ENCODE data around the gene SLC38A9.

GRCh38 chr5:55608595-55609349 is 103.4 kb downstream of the SLC38A9 start:
- TF ChIP-seq, protein P1, sequence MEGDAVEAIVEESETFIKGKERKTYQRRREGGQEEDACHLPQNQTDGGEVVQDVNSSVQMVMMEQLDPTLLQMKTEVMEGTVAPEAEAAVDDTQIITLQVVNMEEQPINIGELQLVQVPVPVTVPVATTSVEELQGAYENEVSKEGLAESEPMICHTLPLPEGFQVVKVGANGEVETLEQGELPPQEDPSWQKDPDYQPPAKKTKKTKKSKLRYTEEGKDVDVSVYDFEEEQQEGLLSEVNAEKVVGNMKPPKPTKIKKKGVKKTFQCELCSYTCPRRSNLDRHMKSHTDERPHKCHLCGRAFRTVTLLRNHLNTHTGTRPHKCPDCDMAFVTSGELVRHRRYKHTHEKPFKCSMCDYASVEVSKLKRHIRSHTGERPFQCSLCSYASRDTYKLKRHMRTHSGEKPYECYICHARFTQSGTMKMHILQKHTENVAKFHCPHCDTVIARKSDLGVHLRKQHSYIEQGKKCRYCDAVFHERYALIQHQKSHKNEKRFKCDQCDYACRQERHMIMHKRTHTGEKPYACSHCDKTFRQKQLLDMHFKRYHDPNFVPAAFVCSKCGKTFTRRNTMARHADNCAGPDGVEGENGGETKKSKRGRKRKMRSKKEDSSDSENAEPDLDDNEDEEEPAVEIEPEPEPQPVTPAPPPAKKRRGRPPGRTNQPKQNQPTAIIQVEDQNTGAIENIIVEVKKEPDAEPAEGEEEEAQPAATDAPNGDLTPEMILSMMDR (IDR thresholded peaks at IDR 0.05) = no peak
- TF ChIP-seq POLR2A (IDR thresholded peaks at IDR 0.05) = no peak

Data from right lobe of liver (tissue), 4 donors.